ENCODE measurements around the gene USP3. TPM values are rescaled to one million over a fixed set of nuclear protein-coding genes. Genes with fewer than 3 reads are reported as not detected.

USP3 gene
- total and polyA plus RNA-seq, 2 of the 13 experiments (the other 11 are each of a cell fraction or from before 2014, with no cell fraction given), result 14.3 to 61.2 TPM

DNA sequence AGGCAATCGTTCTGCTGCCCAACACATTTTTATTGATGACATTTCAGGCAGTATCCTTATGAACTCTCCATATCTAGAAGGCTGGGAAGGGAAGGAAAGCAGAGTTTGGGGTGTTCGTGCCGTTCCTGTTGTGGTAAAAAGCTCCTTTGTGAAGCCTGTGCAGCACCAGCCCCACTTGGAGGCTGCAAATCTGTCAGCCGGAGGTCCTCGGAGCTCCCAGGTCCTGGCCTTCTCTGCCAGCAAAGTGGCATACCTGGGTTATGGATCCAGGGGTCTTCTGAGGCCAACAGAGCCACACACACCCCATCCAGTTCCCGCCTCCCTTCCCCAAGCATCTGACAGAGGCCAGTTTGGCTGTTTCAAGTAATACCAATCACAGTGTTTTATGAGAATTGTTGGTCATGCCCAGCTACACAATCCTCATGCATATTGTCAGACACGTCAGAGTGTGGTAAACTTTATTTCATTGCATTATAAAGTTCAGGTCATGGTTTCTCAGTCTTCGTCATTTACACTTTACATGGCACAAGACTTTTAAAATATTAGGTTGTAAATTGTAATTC lies 15.9 kb upstream of the USP3 start (continued):
- TF ChIP-seq ZFP36L2 (CRISPR knock-in tag; IDR thresholded peaks at IDR 0.05) (no peak), ZNF317 (CRISPR knock-in tag; IDR thresholded peaks at IDR 0.05) (no peak), DNMT3B (CRISPR knock-in tag; conservative IDR thresholded peaks at IDR 0.05) (no peak), POLR2AphosphoS5 (IDR thresholded peaks at IDR 0.05; ENCODE audit: low read depth, low read length) (no peak), MLXIP (CRISPR knock-in tag; IDR thresholded peaks at IDR 0.05; ENCODE audit: borderline replicate concordance) (no peak), ZNF33B (CRISPR knock-in tag; IDR thresholded peaks at IDR 0.05) (no peak), ZNF441 (CRISPR knock-in tag; IDR thresholded peaks at IDR 0.05; ENCODE audit: borderline replicate concordance) (no peak), SP5 (CRISPR knock-in tag; IDR thresholded peaks at IDR 0.05; ENCODE audit: borderline replicate concordance, low read depth) (no peak), MNT (IDR thresholded peaks at IDR 0.05) (no peak), ZNF263 (CRISPR knock-in tag; IDR thresholded peaks at IDR 0.05) (no peak), ZNF276 (CRISPR knock-in tag; IDR thresholded peaks at IDR 0.05; ENCODE audit: low read depth) (no peak), ZNF10 (CRISPR knock-in tag; IDR thresholded peaks at IDR 0.05; ENCODE audit: borderline replicate concordance, low read depth) (no peak), PPARG (CRISPR knock-in tag; conservative IDR thresholded peaks at IDR 0.05) (no peak)
- TF ChIP-seq, protein P1, sequence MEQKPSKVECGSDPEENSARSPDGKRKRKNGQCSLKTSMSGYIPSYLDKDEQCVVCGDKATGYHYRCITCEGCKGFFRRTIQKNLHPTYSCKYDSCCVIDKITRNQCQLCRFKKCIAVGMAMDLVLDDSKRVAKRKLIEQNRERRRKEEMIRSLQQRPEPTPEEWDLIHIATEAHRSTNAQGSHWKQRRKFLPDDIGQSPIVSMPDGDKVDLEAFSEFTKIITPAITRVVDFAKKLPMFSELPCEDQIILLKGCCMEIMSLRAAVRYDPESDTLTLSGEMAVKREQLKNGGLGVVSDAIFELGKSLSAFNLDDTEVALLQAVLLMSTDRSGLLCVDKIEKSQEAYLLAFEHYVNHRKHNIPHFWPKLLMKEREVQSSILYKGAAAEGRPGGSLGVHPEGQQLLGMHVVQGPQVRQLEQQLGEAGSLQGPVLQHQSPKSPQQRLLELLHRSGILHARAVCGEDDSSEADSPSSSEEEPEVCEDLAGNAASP (CRISPR knock-in tag; IDR thresholded peaks at IDR 0.05; ENCODE audit: borderline replicate concordance), result no peak
- TF ChIP-seq, protein P2, sequence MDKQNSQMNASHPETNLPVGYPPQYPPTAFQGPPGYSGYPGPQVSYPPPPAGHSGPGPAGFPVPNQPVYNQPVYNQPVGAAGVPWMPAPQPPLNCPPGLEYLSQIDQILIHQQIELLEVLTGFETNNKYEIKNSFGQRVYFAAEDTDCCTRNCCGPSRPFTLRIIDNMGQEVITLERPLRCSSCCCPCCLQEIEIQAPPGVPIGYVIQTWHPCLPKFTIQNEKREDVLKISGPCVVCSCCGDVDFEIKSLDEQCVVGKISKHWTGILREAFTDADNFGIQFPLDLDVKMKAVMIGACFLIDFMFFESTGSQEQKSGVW (CRISPR knock-in tag; IDR thresholded peaks at IDR 0.05; ENCODE audit: borderline replicate concordance), result no peak

Measured in HepG2 (cell line).